Activated naive CD4-positive, alpha-beta T cell treated with anti-CD3 and anti-CD28 coated beads, Interleukin-2, amount 50 U/mL, for 16 hours (primary cell): ENCODE data around the gene TRIAP1.

Experiments used
- DNase-seq: peaks from one replicate; pipeline ENCODE4 v3.0.0-alpha.2; 2020

Gene TRIAP1

GRCh38 chr12:120425797-120426196 lies 20.4 kb downstream of the TRIAP1 start:
- no peak for DNase-seq

GRCh38 chr12:120422892-120423456 lies 23.2 kb downstream of the TRIAP1 start:
- DNase-seq, result no peak

GRCh38 chr12:120421701-120422100 lies 24.5 kb downstream of the TRIAP1 start:
- DNase-seq, result no peak

GRCh38 chr12:120417917-120418580 lies 28.1 kb downstream of the TRIAP1 start:
- no peak for DNase-seq

- no peak for DNase-seq
Measured at GRCh38 chr12:120416490-120417216, 29.5 kb downstream of the TRIAP1 start.

GRCh38 chr12:120413901-120414695 lies 32.1 kb downstream of the TRIAP1 start:
- DNase-seq, result no peak

GRCh38 chr12:120412421-120412820 lies 33.8 kb downstream of the TRIAP1 start:
- DNase-seq, result no peak

GRCh38 chr12:120408771-120409170 lies 37.4 kb downstream of the TRIAP1 start:
- no peak for DNase-seq

GRCh38 chr12:120406553-120406952 lies 39.6 kb downstream of the TRIAP1 start:
- DNase-seq, result no peak

GRCh38 chr12:120406069-120406468 lies 40.1 kb downstream of the TRIAP1 start:
- DNase-seq, result no peak

- no peak for DNase-seq
Measured at GRCh38 chr12:120404271-120404670, 41.9 kb downstream of the TRIAP1 start.

GRCh38 chr12:120403869-120404268 lies 42.3 kb downstream of the TRIAP1 start:
- no peak for DNase-seq

GRCh38 chr12:120402217-120402616 lies 44.0 kb downstream of the TRIAP1 start:
- DNase-seq, result no peak

- DNase-seq, result no peak
Measured at GRCh38 chr12:120399531-120399930, 46.7 kb downstream of the TRIAP1 start.

- no peak for DNase-seq
Measured at GRCh38 chr12:120397824-120398540, 48.2 kb downstream of the TRIAP1 start.

GRCh38 chr12:120394483-120395367 lies 51.5 kb downstream of the TRIAP1 start:
- no peak for DNase-seq
